MM.1S (cell line): ENCODE data around the gene DBNDD1.

Source experiments
- DNase-seq: peaks from one replicate; pipeline ENCODE4 v3.0.0-alpha.2; 2015
- H2AFZ ChIP-seq: fragments of 300-600 bp; sonication (generic); 2 replicates; pipeline ENCODE4 v1.6.0; 2016; ENCODE audit warnings: antibody characterized with exemption, low read length
- H3F3A ChIP-seq: fragments of 300-600 bp; sonication (generic); 2 replicates; pipeline ENCODE4 v1.6.1; 2016; ENCODE audit warnings: mild to moderate bottlenecking, antibody characterized with exemption, low read length, moderate library complexity, mixed read lengths; ENCODE audit not compliant: insufficient read depth
- H3K27ac ChIP-seq: fragments of 300-600 bp; sonication (generic); 2 replicates; pipeline ENCODE4 v1.5.1; 2016; ENCODE audit warnings: mild to moderate bottlenecking, low read length
- H3K27me3 ChIP-seq: fragments of 300-600 bp; sonication (generic); replicated peaks from 2 replicates; pipeline ENCODE4 v1.6.0; 2016; ENCODE audit warnings: low read length; ENCODE audit not compliant: insufficient read depth
- H3K36me3 ChIP-seq: fragments of 300-600 bp; sonication (generic); replicated peaks from 2 replicates; pipeline ENCODE4 v1.6.1; 2016; ENCODE audit warnings: mild to moderate bottlenecking, low read length, mixed read lengths; ENCODE audit not compliant: insufficient read depth
- H3K4me1 ChIP-seq: fragments of 300-600 bp; sonication (generic); 2 replicates; pipeline ENCODE4 v1.6.1; 2016; ENCODE audit warnings: low read length, mixed read lengths
- H3K4me2 ChIP-seq: fragments of 300-600 bp; sonication (generic); 2 replicates; pipeline ENCODE4 v1.6.0; 2016; ENCODE audit warnings: low read depth, low read length
- H3K4me3 ChIP-seq: fragments of 300-600 bp; sonication (generic); 2 replicates; pipeline ENCODE4 v1.5.1; 2016; ENCODE audit warnings: low read length, mixed read lengths
- H3K79me2 ChIP-seq: fragments of 300-600 bp; sonication (generic); 2 replicates; pipeline ENCODE4 v1.6.1; 2016; ENCODE audit warnings: mixed run types, low read length, mixed read lengths
- H3K9ac ChIP-seq: fragments of 300-600 bp; sonication (generic); 2 replicates; pipeline ENCODE4 v1.6.1; 2016; ENCODE audit warnings: low read length, mixed read lengths
- H3K9me2 ChIP-seq: fragments of 300-600 bp; sonication (generic); replicated peaks from 2 replicates; pipeline ENCODE4 v1.6.1; 2016; ENCODE audit warnings: mild to moderate bottlenecking, low read length, mixed read lengths; ENCODE audit not compliant: insufficient read depth
- H3K9me3 ChIP-seq: fragments of 300-600 bp; sonication (generic); replicated peaks from 2 replicates; pipeline ENCODE4 v1.6.1; 2016; ENCODE audit warnings: mild to moderate bottlenecking, low read length, mixed read lengths; ENCODE audit not compliant: insufficient read depth
- H4K20me1 ChIP-seq: fragments of 300-600 bp; sonication (generic); 2 replicates; pipeline ENCODE4 v1.6.1; 2016; ENCODE audit warnings: mild to moderate bottlenecking, low read length, moderate library complexity, mixed read lengths; ENCODE audit not compliant: insufficient read depth
- CTCF ChIP-seq: fragments of 300-600 bp; sonication (generic); IDR thresholded peaks from 2 replicates; pipeline ENCODE4 v1.5.1; 2016; ENCODE audit warnings: antibody characterized with exemption, low read length, mixed read lengths
- EZH2 ChIP-seq: fragments of 300-600 bp; sonication (generic); optimal IDR thresholded peaks from 2 replicates; pipeline ENCODE3; 2017; ENCODE audit warnings: low read depth, mild to moderate bottlenecking, antibody characterized with exemption, low read length, mixed read lengths
- EZH2phosphoT487 ChIP-seq: fragments of 300-600 bp; sonication (generic); IDR thresholded peaks from 2 replicates; pipeline ENCODE4 v1.6.1; 2018; ENCODE audit warnings: antibody characterized with exemption, low read length

The DBNDD1 gene

GRCh38 chr16:90001761-90002503 lies 17.3 kb downstream of the DBNDD1 start:
- Histone ChIP-seq H3K4me3 (no peak overlapping the region), H3K9me3 (no peaks in the 10 kb centered on the region), H4K20me1 (no peaks in the 10 kb centered on the region), H3K9me2 (no peaks in the 10 kb centered on the region), H2AFZ (no peak overlapping the region), H3F3A (no peaks in the 10 kb centered on the region), H3K4me2 (no peak overlapping the region), H3K4me1 (no peaks in the 10 kb centered on the region), H3K27me3 (no peaks in the 10 kb centered on the region), H3K27ac (no peak overlapping the region), H3K79me2 (no peaks in the 10 kb centered on the region), H3K36me3 (no peaks in the 10 kb centered on the region), H3K9ac (no peak overlapping the region)
- TF ChIP-seq EZH2: no peak
- no peak for TF ChIP-seq CTCF
- no peak for TF ChIP-seq EZH2phosphoT487
- DNase-seq: no peak

DNA sequence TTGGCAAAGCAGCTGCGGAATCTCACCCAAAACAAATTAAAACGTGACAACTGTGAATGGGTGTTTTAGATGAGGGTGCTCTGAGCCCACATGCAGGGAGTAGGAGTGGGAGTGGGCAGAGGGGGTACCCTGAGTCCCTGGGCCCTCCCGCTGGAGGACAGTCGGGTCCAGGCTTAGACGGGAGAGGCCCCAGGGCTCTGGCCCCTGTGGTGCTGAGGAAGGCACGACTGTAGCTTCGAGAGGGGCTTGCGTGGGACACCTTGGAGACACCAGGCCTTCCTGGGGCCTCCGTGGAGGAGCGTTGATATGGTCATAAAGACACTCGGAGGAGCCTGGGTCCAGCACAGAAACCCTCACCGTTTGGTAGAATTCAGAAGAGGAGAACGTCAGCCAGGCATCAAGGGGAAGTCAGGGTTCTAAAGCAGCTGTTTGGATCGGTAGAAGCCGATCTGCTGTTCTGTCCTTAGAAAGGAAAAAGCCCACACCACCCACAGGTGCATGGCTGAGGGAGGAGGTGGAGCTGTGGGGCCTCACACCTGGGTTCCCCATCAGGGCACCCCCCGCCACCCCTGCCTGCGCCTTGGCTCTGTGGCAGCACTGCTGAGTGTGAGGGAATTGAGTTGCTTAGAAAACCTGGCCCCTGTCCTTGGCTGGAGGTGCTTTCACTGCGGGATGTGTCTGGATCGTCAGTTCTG lies 18.4 kb downstream of the DBNDD1 start:
- TF ChIP-seq EZH2phosphoT487: no peak
- no peak for TF ChIP-seq EZH2
- no peak for TF ChIP-seq CTCF
- no peak for DNase-seq
- no peak overlapping the region for H3K27ac ChIP-seq

DNA sequence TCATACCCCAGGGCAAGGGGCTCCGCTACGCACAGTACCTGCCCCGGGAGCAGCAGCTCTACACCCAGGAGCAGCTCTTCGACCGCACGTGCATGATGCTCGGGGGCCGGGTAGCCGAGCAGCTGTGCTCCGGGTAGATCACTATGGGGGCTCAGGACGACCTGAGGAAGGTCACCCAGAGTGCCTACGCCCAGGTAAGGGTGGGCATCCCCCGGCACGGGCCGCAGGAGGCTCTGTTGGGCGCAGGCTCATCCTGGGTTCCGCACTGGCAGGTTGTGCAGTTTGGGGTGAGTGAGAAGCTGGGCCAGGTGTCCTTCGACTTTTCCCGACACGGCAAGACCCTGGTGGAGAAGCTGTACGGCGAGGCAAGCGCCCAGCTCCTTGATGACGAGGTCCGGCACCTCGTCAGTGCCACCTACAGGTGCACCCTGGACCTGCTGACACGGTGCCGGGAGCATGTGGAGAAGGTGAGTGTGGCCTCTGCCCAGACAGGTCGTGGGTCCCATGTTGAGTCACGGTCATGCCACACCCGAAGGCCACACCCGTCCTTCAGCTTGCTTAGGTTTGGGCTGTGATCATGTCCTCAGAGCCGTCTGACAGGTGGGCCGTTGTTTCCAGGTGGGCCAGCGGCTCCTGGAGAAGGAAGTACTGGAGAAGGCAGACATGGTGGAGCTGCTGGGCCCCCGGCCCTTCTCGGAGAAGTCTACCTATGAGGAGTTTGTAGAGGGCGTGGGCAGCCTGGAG lies 19.3 kb downstream of the DBNDD1 start:
- Histone ChIP-seq H2AFZ (no peak overlapping the region), H3K9me3 (no peaks in the 10 kb centered on the region), H3K4me2 (no peak overlapping the region), H3K9ac (no peak overlapping the region), H3K27ac (no peak overlapping the region), H3K27me3 (no peaks in the 10 kb centered on the region), H3K4me3 (no peak overlapping the region), H3K9me2 (no peaks in the 10 kb centered on the region), H3K4me1 (no peaks in the 10 kb centered on the region), H3K79me2 (no peaks in the 10 kb centered on the region), H3F3A (0 out of 2 replicates have a peak, but pooled peaks cover 7% of the 10 kb centered on the region), H3K36me3 (no peaks in the 10 kb centered on the region), H4K20me1 (no peaks in the 10 kb centered on the region)
- no peak for TF ChIP-seq CTCF
- TF ChIP-seq EZH2: no peak
- no peak for TF ChIP-seq EZH2phosphoT487
- DNase-seq: no peak

More for the DNA sequence above, 18.4 kb downstream of the DBNDD1 start:
- Histone ChIP-seq H2AFZ (no peak overlapping the region), H3K4me2 (no peak overlapping the region), H3K79me2 (no peaks in the 10 kb centered on the region), H3K9me2 (no peaks in the 10 kb centered on the region), H3K4me3 (no peak overlapping the region), H4K20me1 (no peaks in the 10 kb centered on the region), H3K4me1 (no peaks in the 10 kb centered on the region), H3K27me3 (no peaks in the 10 kb centered on the region), H3K36me3 (no peaks in the 10 kb centered on the region), H3K9ac (no peak overlapping the region), H3F3A (0 out of 2 replicates have a peak, but pooled peaks cover 3% of the 10 kb centered on the region), H3K9me3 (no peaks in the 10 kb centered on the region)
